ENCODE results near the gene ERCC2. TPM values are rescaled to one million over a fixed set of nuclear protein-coding genes. Genes with fewer than 3 reads are reported as not detected.

ERCC2 gene
- polyA plus RNA-seq, 10 donors: 12.0 to 18.1 (median 15.9) TPM

DNA sequence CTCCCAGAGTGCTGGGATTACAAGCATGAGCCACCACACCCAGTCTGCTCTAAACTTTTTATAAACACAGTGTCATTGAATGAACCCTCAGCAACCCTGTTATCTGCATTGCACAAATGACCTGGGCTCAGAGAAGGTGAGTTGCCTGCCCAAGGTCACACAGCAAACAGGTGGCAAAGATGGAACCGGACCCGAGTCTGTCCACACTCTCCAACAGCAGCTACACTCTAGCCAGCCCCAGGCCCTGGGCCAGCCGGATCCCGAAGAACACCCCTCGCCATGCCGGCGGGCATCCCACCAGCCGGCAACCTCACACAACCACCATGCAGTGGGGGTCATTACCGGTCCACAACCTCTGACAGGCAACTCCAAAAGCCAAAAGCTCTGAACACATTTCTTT lies 14.5 kb downstream of the ERCC2 start:
- no peak for DNase-seq

DNA sequence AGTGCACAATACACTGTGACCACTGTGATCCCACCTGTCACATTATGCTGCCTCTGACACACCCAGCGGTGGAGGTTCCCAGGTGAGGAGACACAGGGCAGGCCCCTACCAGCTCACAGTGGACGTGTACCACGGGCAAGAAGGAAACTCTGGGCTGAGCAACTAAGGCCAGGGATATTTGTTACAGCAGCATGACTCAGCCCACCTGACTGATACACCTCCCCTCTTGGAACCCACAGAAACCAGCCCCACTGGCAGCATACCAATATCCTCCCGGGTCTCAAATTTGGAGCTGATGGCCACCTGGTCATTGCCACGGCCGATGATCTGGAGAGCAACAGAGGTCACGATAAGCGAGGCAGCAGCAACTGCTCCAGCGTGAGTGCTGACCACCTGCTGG lies 15.0 kb downstream of the ERCC2 start:
- DNase-seq: no peak

DNA sequence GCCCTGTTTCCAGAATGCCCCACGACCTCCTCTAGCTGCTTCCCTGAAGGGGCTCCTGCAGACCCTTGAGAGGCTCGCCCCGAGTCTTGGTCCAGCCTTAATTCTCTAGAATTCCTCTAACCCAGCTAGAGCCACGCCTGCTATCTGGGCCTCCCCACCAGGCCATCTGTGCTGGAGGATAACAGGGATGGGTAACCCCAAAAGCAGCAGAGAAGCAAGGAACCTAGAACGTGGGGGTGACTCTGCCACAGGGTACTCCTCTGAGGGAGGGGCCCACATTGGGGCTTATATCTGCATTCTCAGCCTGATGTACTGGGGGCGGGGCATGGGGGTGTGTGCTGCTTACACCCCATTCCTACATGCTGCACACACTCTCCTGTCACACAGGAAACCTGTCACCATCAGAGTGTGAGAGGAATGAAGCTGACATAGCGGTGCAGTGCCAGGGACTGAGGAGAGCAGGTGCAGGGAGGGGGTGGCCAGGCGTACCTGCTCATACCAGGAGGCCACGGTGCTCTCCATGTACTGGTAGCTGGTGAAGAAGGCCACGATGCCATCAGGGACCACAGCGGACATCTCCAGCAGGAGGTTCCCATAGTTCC lies 16.0 kb downstream of the ERCC2 start:
- no peak for DNase-seq

DNA sequence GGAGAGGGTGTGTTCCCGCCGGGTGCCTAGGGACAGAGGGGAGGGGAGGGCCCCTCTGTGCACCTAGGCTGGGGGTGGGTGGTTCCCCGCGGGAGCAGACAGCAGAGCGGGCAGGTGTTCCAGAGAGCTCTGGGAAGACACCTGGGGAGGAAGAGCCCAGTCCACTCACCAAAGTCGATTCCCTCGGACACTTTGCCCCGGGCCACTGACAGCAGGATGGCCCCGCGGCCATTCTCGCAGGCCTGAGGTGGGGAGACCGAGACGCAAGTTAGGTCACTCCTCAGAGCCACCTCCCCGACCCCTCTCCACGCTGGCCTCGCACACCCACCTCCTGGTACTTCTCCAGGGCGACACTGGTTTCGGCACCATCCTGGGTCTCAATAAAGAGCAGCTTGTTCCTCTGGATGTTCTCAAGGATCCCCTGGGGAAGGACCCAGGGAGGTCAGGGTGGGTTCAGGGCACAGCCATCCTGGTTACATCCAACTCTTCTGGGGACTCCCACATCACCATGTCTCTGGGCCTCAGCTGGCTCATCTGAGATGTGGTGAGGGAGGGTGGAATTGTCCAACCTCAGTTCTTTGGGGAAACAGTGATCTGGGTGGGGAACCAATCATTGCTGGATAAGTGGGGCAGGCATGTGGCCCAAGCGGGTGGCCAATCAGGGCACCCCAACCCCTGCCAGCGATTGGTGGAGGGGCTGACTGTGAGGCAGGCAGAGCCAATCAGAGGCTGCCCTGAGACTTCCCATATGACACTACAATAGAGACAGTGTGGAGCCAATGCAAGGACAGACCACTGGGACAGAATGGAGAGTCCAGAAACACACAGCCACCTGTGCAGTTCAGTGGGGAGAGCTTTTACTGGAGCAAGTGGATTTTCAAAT lies 17.2 kb downstream of the ERCC2 start:
- no peak for DNase-seq

DNA sequence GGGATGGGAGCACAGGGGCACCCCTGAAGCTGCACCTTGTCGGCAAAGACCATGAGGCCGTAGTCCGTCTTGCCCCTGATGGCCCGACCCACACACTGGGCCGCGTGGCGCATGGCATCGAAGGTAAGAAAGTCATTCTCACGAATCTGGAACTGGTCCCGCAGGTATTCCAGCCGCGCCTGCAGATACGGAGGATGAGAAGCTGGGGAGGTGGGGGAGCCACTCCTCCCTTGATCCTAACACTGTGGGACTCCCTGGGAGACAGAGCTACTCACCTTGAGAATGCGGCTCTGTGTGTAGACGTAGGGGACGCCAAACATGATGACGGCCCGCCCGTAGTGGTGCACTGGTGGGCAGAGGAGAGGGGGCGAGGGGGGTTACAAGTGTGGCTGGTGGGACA lies 17.9 kb downstream of the ERCC2 start:
- DNase-seq: no peak

- DNase-seq: no peak
Observed at GRCh38 chr19:45352062-45352461, 18.3 kb downstream of the ERCC2 start.

- DNase-seq: no peak
Observed at GRCh38 chr19:45351401-45351952, 18.9 kb downstream of the ERCC2 start.

DNA sequence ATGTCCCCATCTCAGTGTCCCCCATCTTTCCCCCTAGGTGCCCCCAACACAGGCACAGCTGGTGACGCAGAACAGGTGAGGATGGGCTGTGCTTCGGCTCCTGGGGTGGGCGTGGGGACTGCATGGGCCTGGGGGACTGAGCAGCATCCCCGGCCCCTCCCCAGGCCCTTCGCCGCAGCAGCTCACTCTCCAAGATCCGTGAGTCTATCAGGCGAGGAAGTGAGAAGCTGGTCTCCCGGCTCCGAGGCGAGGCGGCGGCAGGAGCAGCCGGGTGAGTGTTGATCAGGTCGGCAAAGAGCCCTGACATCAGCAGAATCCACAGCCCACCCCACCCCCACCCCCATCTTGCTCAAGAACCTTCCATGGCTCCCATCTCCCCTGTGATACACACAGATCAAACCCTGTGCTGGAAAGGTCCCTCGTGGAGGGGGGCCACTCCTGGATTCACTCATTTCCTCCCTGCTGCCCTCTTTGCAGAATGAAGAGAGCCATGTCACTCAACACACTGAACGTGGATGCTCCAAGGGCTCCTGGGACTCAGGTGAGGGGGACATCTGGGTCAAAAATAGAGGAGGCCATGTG lies 19.8 kb downstream of the ERCC2 start:
- no peak for DNase-seq

DNA sequence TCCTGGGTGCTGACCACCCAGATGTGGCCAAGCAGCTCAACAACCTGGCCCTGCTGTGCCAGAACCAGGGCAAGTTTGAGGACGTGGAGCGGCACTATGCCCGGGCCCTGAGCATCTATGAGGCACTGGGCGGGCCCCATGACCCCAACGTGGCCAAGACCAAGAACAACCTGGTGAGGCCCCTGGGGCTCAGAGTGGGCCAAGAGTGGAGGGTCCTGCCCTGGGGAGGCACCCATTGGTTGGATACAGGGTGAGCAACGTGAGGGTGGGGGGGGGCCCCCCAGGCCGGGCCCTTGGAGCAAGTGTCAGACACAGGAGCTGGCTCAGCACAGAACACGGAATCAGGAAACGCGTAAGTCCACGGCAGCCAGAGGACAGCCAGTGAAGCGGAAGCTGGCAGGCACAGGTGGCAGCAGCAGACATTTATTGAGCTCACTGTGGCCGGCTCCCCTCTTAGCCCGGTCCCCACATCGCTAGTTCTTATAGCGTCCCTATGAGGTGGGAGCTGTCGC lies 20.9 kb downstream of the ERCC2 start:
- DNase-seq: no peak

GRCh38 chr19:45349126-45349415 lies 21.3 kb downstream of the ERCC2 start:
- DNase-seq: no peak

DNA sequence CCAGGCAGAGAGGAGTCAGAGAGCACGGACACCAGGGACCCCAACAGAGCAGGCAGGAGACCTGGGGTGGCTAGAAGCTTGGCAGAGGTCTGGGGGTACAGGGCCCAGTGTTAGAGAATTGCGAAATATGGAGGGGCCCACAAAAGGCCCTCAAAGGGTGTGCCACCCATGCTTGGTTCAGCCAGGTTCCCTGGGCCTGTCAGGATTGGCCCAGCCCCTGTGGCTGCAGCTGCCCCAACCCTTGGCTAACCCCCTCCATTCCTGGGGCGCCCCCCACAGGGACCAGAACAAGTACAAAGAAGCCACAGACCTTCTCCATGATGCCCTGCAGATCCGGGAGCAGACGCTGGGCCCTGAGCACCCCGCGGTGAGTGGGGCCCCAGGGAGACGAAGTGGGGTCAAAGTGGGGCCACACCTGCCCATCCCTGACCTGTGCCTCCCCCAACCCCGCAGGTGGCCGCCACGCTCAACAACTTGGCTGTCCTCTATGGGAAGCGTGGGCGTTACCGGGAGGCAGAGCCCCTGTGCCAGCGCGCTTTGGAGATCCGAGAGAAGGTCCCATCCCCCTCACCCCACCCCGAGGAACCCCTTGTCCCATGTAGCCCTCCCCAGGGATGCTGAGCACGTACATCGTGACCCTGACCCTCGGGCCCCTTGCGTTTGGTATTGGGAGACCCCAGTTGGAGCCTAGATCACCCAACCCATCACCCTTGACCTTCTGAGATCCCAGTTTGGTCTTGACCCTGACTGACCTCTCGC lies 21.8 kb downstream of the ERCC2 start:
- no peak for DNase-seq

- no peak for DNase-seq
Observed at GRCh38 chr19:45347570-45348366, 22.6 kb downstream of the ERCC2 start.

- no peak for DNase-seq
Observed at GRCh38 chr19:45346449-45346848, 23.9 kb downstream of the ERCC2 start.

DNA sequence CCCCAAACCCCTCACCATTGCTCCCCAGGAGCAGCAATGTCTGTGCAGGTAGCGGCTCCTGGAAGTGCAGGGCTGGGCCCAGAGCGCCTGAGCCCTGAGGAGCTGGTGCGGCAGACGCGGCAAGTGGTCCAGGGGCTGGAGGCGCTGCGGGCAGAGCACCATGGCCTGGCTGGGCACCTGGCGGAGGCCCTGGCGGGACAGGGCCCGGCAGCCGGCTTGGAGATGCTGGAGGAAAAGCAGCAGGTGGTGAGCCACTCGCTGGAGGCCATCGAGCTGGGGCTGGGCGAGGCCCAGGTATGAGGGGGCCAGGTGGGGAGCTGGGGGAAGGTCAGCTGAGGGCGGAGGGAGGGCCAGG lies 24.9 kb downstream of the ERCC2 start:
- DNase-seq: no peak

GRCh38 chr19:45344621-45345505 lies 25.5 kb downstream of the ERCC2 start:
- no peak for DNase-seq

GRCh38 chr19:45342911-45343310 lies 27.5 kb downstream of the ERCC2 start:
- DNase-seq: no peak

- DNase-seq: no peak
Observed at GRCh38 chr19:45340899-45341453, 29.4 kb downstream of the ERCC2 start.

- DNase-seq: no peak
Observed at GRCh38 chr19:45340232-45340898, 30.0 kb downstream of the ERCC2 start, which contains the start of gene KLC3. TSS of gene KLC3 (plus strand) at chr19:45340750. CDS start at chr19:45345542, 4,792 bp downstream.

- no peak for DNase-seq
Observed at GRCh38 chr19:45339629-45340028, 30.7 kb downstream of the ERCC2 start.
